HepG2 (cell line): ENCODE measurements around the gene EMC8. TPM values are rescaled to one million over a fixed set of nuclear protein-coding genes. Genes with fewer than 3 reads are reported as not detected.

ENCODE experiments used
- ATM ChIP-seq: fragments of 450-650 bp; IDR thresholded peaks from 2 replicates; pipeline ENCODE4 v1.7.1; 2017; ENCODE audit warnings: mild to moderate bottlenecking, borderline replicate concordance
- GFI1 ChIP-seq: sonication (generic); formaldehyde crosslinking; IDR thresholded peaks from 2 replicates; pipeline ENCODE4 v1.5.0; 2020; ENCODE audit warnings: missing genetic modification reagents, mild to moderate bottlenecking, borderline replicate concordance
- KDM1A ChIP-seq: IDR thresholded peaks from 2 replicates; pipeline ENCODE4 v1.6.1; 2016; ENCODE audit warnings: missing compliant biosample characterization
- MXD4 ChIP-seq: IDR thresholded peaks from 2 replicates; pipeline ENCODE4 v1.6.1; 2016; ENCODE audit warnings: mild to moderate bottlenecking, missing biosample characterization, missing genetic modification reagents
- NFIC ChIP-seq: IDR thresholded peaks from 2 replicates; pipeline ENCODE4 v1.6.1; 2012; ENCODE audit warnings: mild to moderate bottlenecking, low read length, inconsistent platforms
- SIN3B ChIP-seq: fragments of 150-350 bp; IDR thresholded peaks from 2 replicates; pipeline ENCODE4 v1.6.1; 2014; ENCODE audit warnings: low read length
- ZFP36L2 ChIP-seq: sonication (generic); formaldehyde crosslinking; IDR thresholded peaks from 2 replicates; pipeline ENCODE4 v1.4.0; 2020; ENCODE audit warnings: missing genetic modification reagents
- ZFYVE20 ChIP-seq: sonication (generic); formaldehyde crosslinking; IDR thresholded peaks from 2 replicates; pipeline ENCODE4 v1.8.0; 2023; ENCODE audit warnings: low read depth, mild to moderate bottlenecking, moderate library complexity, missing genetic modification reagents, borderline replicate concordance
- ZHX2 ChIP-seq, 2 experiments: sonication (generic) in 1 of 2; formaldehyde crosslinking in 1 of 2; IDR thresholded peaks; 2 replicates each; pipeline versions ENCODE4 v1.6.1 to v1.9.0; 2014 to 2022; ENCODE audit warnings: antibody characterized with exemption in 1 of 2, borderline replicate concordance in 1 of 2, inconsistent platforms in 1 of 2, low read depth in 1 of 2, missing genetic modification reagents in 1 of 2
- ZNF17 ChIP-seq: sonication (generic); formaldehyde crosslinking; IDR thresholded peaks from 2 replicates; pipeline ENCODE4 v1.5.0; 2020; ENCODE audit warnings: mild to moderate bottlenecking, missing genetic modification reagents
- ZNF251 ChIP-seq: sonication (generic); formaldehyde crosslinking; IDR thresholded peaks from 2 replicates; pipeline ENCODE4 v1.9.0; 2021; ENCODE audit warnings: mild to moderate bottlenecking, missing genetic modification reagents
- ZNF350 ChIP-seq: sonication (generic); formaldehyde crosslinking; IDR thresholded peaks from 2 replicates; pipeline ENCODE4 v1.4.0; 2020; ENCODE audit warnings: mild to moderate bottlenecking, low read depth, missing genetic modification reagents, borderline replicate concordance
- ZXDC ChIP-seq: sonication (generic); formaldehyde crosslinking; IDR thresholded peaks from 2 replicates; pipeline ENCODE4 v1.5.0; 2020; ENCODE audit warnings: mild to moderate bottlenecking, missing genetic modification reagents
- polyA plus RNA-seq, 8 experiments: library from polyadenylated mRNA; depleted of rRNA in 3 of 8; stranded (reverse) in 7 of 8; unstranded in 1 of 8; fragments of >200 nt; fragmentation: Illumina TruSeq in 4 of 8; extraction: Trizol in 4 of 8; gene quantifications; 2 replicates each; pipeline versions ENCODE4 v1.2.1 to v1.2.3, GENCODE V29; 2011 to 2016; ENCODE audit warnings: low read depth in 4 of 8, missing spikeins in 1 of 8, mixed read lengths in 1 of 8; ENCODE audit not compliant: insufficient read depth in 1 of 8
- total RNA-seq, 5 experiments: library from RNA; depleted of rRNA; stranded (reverse); fragments of >200 nt; fragmentation: Illumina TruSeq; extraction: Trizol; gene quantifications; 2 replicates each; pipeline ENCODE4 v1.2.3, GENCODE V29; 2016; ENCODE audit warnings: low read depth in 1 of 5
- TF ChIP-seq, protein P1 (sequence below): sonication (generic); formaldehyde crosslinking; IDR thresholded peaks from 2 replicates; pipeline ENCODE4 v1.8.0; 2022; ENCODE audit warnings: missing genetic modification reagents, mild to moderate bottlenecking, inconsistent platforms, borderline replicate concordance
- TF ChIP-seq, protein P2 (sequence below): sonication (generic); formaldehyde crosslinking; IDR thresholded peaks from 2 replicates; pipeline ENCODE4 v1.4.0; 2020; ENCODE audit warnings: mild to moderate bottlenecking, missing genetic modification reagents, borderline replicate concordance

The EMC8 gene
- total and polyA plus RNA-seq, 2 of the 13 experiments (the other 11 are each of a cell fraction or from before 2014, with no cell fraction given) = 55.0 to 76.0 TPM

DNA sequence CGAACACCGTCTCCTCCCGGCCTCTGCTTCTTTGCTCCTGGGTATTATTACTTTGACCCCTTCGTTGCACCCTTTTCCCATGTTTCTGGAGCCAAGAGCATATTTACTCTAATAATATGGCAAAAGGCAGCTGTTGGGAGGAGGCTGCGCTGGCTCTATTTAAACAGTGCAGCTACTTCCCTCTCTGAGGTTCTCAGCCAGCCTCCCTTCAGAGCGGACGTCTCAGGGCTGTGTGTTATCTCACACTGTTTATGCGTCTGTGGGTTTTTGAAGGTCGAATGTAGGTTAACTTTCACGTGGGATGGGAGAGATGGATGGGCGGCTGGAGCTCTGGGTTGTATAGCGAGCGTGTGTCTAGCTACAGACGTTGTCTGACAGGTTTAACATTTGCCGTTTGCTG, 45.4 kb upstream of the EMC8 start (continued):
- no peak for TF ChIP-seq ZHX2 (IDR thresholded peaks at IDR 0.05; ENCODE audit: low read depth)
- no peak for TF ChIP-seq ZHX2 (CRISPR knock-in tag; IDR thresholded peaks at IDR 0.05; ENCODE audit: borderline replicate concordance)
- TF ChIP-seq ZXDC (CRISPR knock-in tag) = 0 out of 2 replicates have a peak, but pooled peaks have one; percentile 39
- TF ChIP-seq KDM1A (CRISPR knock-in tag) = 0 out of 2 replicates have a peak, but pooled peaks have one; percentile 17
- TF ChIP-seq ATM = no peak
- TF ChIP-seq NFIC = no peak
- no peak for TF ChIP-seq ZNF251
- no peak for TF ChIP-seq ZNF17
- TF ChIP-seq, protein P1, sequence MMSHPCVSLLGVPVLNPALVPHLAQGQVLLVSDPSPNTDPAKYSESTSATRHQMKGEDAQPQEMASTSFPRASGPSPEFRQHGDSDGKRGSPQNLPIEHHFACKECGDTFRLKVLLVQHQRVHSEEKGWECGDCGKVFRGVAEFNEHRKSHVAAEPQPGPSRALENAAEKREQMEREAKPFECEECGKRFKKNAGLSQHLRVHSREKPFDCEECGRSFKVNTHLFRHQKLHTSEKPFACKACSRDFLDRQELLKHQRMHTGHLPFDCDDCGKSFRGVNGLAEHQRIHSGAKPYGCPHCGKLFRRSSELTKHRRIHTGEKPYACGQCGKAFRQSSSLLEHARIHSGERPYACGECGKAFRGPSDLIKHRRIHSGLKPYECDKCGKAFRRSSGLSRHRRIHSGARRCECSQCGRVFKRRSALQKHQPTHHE (CRISPR knock-in tag) = no peak
- TF ChIP-seq ZFP36L2 = no peak
- no peak for TF ChIP-seq GFI1 (CRISPR knock-in tag)
- no peak for TF ChIP-seq SIN3B
- no peak for TF ChIP-seq ZNF350
- TF ChIP-seq MXD4 (CRISPR knock-in tag) = 0 out of 2 replicates have a peak, but pooled peaks have one; percentile 24
- no peak for TF ChIP-seq ZFYVE20 (CRISPR knock-in tag)
- TF ChIP-seq, protein P2, sequence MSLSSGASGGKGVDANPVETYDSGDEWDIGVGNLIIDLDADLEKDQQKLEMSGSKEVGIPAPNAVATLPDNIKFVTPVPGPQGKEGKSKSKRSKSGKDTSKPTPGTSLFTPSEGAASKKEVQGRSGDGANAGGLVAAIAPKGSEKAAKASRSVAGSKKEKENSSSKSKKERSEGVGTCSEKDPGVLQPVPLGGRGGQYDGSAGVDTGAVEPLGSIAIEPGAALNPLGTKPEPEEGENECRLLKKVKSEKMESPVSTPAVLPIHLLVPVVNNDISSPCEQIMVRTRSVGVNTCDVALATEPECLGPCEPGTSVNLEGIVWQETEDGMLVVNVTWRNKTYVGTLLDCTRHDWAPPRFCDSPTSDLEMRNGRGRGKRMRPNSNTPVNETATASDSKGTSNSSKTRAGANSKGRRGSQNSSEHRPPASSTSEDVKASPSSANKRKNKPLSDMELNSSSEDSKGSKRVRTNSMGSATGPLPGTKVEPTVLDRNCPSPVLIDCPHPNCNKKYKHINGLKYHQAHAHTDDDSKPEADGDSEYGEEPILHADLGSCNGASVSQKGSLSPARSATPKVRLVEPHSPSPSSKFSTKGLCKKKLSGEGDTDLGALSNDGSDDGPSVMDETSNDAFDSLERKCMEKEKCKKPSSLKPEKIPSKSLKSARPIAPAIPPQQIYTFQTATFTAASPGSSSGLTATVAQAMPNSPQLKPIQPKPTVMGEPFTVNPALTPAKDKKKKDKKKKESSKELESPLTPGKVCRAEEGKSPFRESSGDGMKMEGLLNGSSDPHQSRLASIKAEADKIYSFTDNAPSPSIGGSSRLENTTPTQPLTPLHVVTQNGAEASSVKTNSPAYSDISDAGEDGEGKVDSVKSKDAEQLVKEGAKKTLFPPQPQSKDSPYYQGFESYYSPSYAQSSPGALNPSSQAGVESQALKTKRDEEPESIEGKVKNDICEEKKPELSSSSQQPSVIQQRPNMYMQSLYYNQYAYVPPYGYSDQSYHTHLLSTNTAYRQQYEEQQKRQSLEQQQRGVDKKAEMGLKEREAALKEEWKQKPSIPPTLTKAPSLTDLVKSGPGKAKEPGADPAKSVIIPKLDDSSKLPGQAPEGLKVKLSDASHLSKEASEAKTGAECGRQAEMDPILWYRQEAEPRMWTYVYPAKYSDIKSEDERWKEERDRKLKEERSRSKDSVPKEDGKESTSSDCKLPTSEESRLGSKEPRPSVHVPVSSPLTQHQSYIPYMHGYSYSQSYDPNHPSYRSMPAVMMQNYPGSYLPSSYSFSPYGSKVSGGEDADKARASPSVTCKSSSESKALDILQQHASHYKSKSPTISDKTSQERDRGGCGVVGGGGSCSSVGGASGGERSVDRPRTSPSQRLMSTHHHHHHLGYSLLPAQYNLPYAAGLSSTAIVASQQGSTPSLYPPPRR (CRISPR knock-in tag) = no peak; the same call in 1 of the 2 replicates
